GM10248 (cell line): ENCODE data around the gene MARK2.

Experiments used
- CTCF ChIA-PET: fragments of 300-600 bp; sonication (Branson Sonifier 250); formaldehyde crosslinking; extraction: SDS; loops from one replicate; lab custom pipeline; 2021; ENCODE audit warnings: antibody characterized with exemption; lab: Yijun Ruan, JAX
- POLR2A ChIA-PET: fragments of 350-650 bp; sonication (Branson Sonifier 250); formaldehyde crosslinking; extraction: SDS; loops from one replicate; lab custom pipeline; 2020; ENCODE audit warnings: antibody characterized with exemption; lab: Yijun Ruan, JAX
- DNase-seq: peaks from one replicate; pipeline ENCODE4 v3.0.0; 2012; ENCODE audit errors: extremely low spot score
- TF ChIP-seq, protein P1 (sequence below): IDR thresholded peaks from 2 replicates; pipeline ENCODE4 v1.5.1; 2012; ENCODE audit warnings: mild to moderate bottlenecking, low read depth; ENCODE audit errors: extremely low read depth, missing control alignments, control extremely low read depth

The MARK2 gene

DNA sequence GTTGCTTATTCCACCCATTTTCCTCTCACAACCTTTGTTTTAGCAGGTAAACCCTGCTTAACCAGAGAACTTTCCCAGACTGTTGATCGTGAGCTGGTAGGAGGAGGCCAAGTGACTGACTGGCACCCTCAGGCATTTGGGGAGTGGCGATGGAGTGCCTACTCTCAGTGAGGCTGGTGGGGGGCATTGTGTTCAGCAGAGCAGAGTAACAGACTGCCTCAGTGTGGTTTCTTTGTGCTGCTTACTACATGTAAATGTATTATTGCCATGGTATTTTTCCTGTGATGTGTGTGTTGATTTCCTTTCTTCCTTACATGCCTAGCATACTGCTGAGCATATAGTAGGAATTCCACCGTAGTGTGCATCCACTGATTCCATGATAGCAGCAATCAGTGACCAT is 2.6 kb downstream of the MARK2 start:
- POLR2A ChIA-PET, result no interaction called here
- DNase-seq, result no peak
- TF ChIP-seq, protein P1, sequence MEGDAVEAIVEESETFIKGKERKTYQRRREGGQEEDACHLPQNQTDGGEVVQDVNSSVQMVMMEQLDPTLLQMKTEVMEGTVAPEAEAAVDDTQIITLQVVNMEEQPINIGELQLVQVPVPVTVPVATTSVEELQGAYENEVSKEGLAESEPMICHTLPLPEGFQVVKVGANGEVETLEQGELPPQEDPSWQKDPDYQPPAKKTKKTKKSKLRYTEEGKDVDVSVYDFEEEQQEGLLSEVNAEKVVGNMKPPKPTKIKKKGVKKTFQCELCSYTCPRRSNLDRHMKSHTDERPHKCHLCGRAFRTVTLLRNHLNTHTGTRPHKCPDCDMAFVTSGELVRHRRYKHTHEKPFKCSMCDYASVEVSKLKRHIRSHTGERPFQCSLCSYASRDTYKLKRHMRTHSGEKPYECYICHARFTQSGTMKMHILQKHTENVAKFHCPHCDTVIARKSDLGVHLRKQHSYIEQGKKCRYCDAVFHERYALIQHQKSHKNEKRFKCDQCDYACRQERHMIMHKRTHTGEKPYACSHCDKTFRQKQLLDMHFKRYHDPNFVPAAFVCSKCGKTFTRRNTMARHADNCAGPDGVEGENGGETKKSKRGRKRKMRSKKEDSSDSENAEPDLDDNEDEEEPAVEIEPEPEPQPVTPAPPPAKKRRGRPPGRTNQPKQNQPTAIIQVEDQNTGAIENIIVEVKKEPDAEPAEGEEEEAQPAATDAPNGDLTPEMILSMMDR, result no peak
- CTCF ChIA-PET, result interaction anchor here (1.0 kb wide), 1 partner anchor 11 kb away, joined by 3 read pairs; no protein-coding TSS in a partner anchor

DNA sequence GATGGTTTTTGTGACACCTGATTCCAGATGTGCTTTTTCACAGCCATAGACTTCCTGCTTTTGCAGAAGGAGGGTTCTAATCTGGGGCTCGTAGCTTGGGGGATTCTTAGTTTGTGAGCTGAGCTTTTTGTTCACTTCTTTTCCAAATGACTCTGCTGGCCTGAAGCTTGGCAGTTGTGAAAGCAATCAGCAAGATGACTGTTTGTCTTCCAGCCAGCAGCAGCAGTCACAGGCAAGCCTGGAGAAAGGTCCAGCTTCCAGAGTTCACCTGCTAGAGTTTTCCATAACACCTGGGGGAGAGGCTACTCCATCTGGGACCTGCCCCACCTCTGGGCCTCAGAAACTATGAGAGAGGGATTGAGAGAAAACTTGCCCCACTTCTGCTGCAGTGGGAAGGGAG is 4.1 kb downstream of the MARK2 start:
- ChIA-PET POLR2A (no interaction called here), CTCF (interaction anchor here (1.1 kb wide), 2 partner anchors 15 to 29 kb away, joined by 3 to 4 read pairs; no protein-coding TSS in a partner anchor)
- TF ChIP-seq, protein P1, result no peak

DNA sequence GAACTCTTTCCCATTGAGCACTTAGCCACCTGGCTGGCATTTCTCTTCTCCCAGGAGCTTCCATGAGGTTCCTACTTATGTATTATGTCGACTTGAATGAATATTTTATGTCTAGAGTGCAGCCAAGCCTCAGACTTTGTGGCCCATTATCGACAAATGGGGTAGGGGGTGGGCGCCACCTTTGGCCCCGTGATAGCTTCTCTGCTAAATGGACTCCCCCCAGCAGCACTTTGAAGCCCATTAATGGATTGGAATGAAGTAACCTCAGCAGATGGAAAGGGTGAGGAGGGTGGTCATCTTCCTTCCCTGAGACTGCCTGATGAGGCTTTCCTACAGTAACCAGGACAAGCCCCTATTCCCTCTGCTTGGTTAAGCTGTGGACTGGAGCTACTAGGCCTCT is 5.9 kb downstream of the MARK2 start:
- DNase-seq, result no peak
- ChIA-PET CTCF (interaction anchor here (0.7 to 1.6 kb wide), 9 partner anchors 8 to 77 kb away, joined by 3 to 8 read pairs (median 3); no protein-coding TSS in a partner anchor), POLR2A (no interaction called here)
- TF ChIP-seq, protein P1, result no peak

More for the DNA sequence above, 4.1 kb downstream of the MARK2 start:
- DNase-seq, result no peak

DNA sequence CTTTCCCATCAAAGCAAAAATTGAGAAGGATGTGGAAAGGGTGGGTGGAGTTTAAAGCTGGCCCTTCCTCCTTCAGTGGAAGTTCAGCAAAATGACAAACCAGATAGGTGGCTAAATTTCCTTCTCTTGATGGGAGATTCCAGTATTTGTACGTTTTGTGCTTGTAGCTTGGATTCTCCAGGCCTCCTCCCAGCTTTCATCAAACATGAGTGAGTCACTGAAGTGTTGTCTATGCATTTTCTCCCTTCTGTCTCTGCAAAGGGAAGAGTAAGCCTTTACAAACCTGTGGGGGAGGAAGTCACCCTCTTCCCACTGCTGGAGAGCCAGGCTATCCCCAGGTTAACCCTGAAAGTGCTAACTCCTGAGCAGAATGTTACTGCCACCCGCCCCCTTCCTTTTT is 6.4 kb downstream of the MARK2 start:
- POLR2A ChIA-PET, result no interaction called here
- CTCF ChIA-PET, result interaction anchor here (1.2 to 1.6 kb wide), 7 partner anchors 8 to 69 kb away, joined by 3 to 8 read pairs (median 4); no protein-coding TSS in a partner anchor
- no peak for DNase-seq
- TF ChIP-seq, protein P1, result no peak

DNA sequence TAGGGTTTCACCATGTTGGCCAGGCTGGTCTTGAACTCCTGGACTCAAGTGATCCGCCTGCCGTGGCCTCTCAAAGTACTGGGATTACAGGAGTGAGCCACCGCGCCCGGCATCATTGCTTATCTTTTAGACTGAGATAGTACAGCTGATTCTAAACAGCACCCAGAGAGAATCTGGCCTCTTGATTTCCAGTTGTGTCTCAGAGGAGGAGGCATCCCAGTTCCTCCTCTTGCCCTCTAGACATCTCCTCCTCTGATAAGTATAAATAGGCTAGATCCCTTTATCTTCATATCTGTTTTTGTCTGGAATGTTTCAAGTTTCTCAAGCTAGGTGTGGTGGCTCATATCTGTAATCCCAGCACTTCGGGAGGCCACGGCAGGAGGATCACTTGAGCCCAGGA is 7.0 kb downstream of the MARK2 start:
- CTCF ChIA-PET, result interaction anchor here (1.4 to 1.6 kb wide), 3 partner anchors 9 to 61 kb away, joined by 3 to 6 read pairs (median 4); no protein-coding TSS in a partner anchor
- POLR2A ChIA-PET, result no interaction called here
- DNase-seq, result no peak
- TF ChIP-seq, protein P1, result no peak

DNA sequence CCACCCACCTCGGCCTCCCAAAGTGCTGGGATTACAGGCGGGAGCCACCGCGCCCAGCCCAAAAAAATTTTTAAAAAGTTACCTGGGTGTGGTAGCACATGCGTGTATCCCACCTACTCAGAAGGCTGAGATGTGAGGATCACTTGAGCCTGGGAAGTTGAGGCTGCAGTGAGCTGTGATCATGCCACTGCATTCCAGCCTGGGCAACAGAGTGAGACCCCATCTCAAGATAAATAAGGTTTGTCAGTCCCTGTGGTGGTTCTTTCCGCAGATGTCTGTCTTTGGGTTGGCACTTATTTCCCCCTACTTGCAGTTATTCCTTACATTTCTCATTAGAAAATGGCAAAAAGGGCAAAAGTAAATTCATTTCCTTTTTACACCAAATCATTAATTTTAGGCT is 8.0 kb downstream of the MARK2 start:
- no peak for DNase-seq
- ChIA-PET POLR2A (no interaction called here), CTCF (interaction anchor here (1.2 to 1.8 kb wide), 4 partner anchors 8 to 19 kb away, joined by 3 to 8 read pairs (median 4); no protein-coding TSS in a partner anchor)
- TF ChIP-seq, protein P1, result no peak

DNA sequence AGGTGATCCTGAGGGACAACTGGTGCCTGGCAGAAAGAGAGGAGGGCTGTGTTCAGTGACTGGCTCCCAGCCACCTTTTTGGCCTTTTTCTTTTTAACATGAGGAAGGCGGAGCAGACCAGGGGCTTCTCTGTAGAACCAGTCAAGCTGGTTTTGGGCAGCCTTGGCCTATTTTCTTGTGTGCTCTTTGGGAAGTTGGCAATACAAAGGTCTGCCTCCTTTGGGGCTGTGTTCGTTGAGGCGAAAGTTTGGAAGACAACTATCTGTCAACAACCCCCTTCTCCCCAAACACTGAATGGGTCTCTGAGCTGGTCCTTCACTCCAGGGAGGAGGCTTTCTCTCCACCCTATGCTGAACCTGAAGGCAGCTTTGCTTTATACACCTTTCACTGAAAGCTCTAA is 8.5 kb downstream of the MARK2 start:
- TF ChIP-seq, protein P1, result no peak
- DNase-seq, result no peak
- ChIA-PET POLR2A (interaction anchor here (1.3 kb wide), 1 partner anchor 9 kb away, joined by 8 read pairs; the partner anchor contains the start of gene MARK2), CTCF (interaction anchor here (0.7 to 1.8 kb wide), 5 partner anchors 9 to 23 kb away, joined by 3 to 8 read pairs (median 3); no protein-coding TSS in a partner anchor)
